CD14-positive monocyte (primary cell): ENCODE measurements around the gene PCSK4. TPM values are rescaled to one million over a fixed set of nuclear protein-coding genes. Genes with fewer than 3 reads are reported as not detected.

ENCODE experiments used
- DNase-seq, 3 donors: peaks; one replicate each; pipeline ENCODE4 v3.0.0-alpha.2; 2011 to 2022
- H2AFZ ChIP-seq: 2 replicates; pipeline ENCODE4 v1.6.0; 2012; ENCODE audit warnings: mild to moderate bottlenecking, low read depth, low read length, inconsistent platforms; ENCODE audit not compliant: insufficient read depth, poor library complexity, severe bottlenecking
- H3K27ac ChIP-seq, 2 donors: 1 replicate in 1 of 2; 2 replicates in 1 of 2; pipeline ENCODE4 v1.5.1; 2012 to 2013; ENCODE audit warnings: low read length in 2 of 2, control low read depth in 1 of 2, inconsistent platforms in 1 of 2, low read depth in 1 of 2, mild to moderate bottlenecking in 1 of 2
- H3K27me3 ChIP-seq, 2 donors: one replicate each; pipeline versions ENCODE4 v1.6.0 to v1.6.1; 2011 to 2013; ENCODE audit warnings: low read length in 2 of 2; ENCODE audit not compliant: control insufficient read depth in 2 of 2, insufficient read depth in 2 of 2
- H3K36me3 ChIP-seq, 2 donors: replicated peaks in 1 of 2; 1 replicate in 1 of 2; 2 replicates in 1 of 2; pipeline versions ENCODE4 v1.5.1 to v1.6.1; 2012 to 2013; ENCODE audit warnings: low read length in 2 of 2, control low read depth in 1 of 2, inconsistent platforms in 1 of 2, mild to moderate bottlenecking in 1 of 2; ENCODE audit not compliant: insufficient read depth in 2 of 2, control insufficient read depth in 1 of 2
- H3K4me1 ChIP-seq, 2 donors: 1 replicate in 1 of 2; 2 replicates in 1 of 2; pipeline versions ENCODE4 v1.5.1 to v1.6.1; 2012 to 2013; ENCODE audit warnings: low read length in 2 of 2, control low read depth in 1 of 2, inconsistent platforms in 1 of 2, mild to moderate bottlenecking in 1 of 2, moderate library complexity in 1 of 2; ENCODE audit not compliant: insufficient read depth in 2 of 2, control insufficient read depth in 1 of 2
- H3K4me2 ChIP-seq: replicated peaks from 2 replicates; pipeline ENCODE3; 2012; ENCODE audit warnings: low read length, moderate library complexity, mild to moderate bottlenecking; ENCODE audit not compliant: poor library complexity, severe bottlenecking; ENCODE audit errors: extremely low read depth
- H3K4me3 ChIP-seq, 3 experiments: fragments of 200-600 bp in 1 of 3; sonication (generic) in 1 of 3; replicated peaks in 1 of 3; 1 replicate in 2 of 3; 2 replicates in 1 of 3; pipeline ENCODE4 v1.5.1; 2011 to 2013; ENCODE audit warnings: low read length in 3 of 3, mild to moderate bottlenecking in 3 of 3, control low read depth in 2 of 3, low read depth in 2 of 3, inconsistent platforms in 1 of 3, moderate library complexity in 1 of 3
- H3K79me2 ChIP-seq: 2 replicates; pipeline ENCODE4 v1.6.0; 2012; ENCODE audit warnings: mild to moderate bottlenecking, control low read depth, inconsistent platforms, low read length, moderate library complexity; ENCODE audit not compliant: insufficient read depth
- H3K9ac ChIP-seq: 2 replicates; pipeline ENCODE4 v1.6.0; 2017; ENCODE audit warnings: low read length, mild to moderate bottlenecking; ENCODE audit not compliant: insufficient read depth, poor library complexity, severe bottlenecking
- H3K9me3 ChIP-seq, 2 donors: replicated peaks in 1 of 2; 1 replicate in 1 of 2; 2 replicates in 1 of 2; pipeline versions ENCODE4 v1.5.1 to v1.6.1; 2012 to 2013; ENCODE audit warnings: low read length in 2 of 2, control low read depth in 1 of 2; ENCODE audit not compliant: control insufficient read depth in 1 of 2, insufficient read depth in 1 of 2
- H4K20me1 ChIP-seq: 2 replicates; pipeline ENCODE4 v1.6.0; 2012; ENCODE audit warnings: mild to moderate bottlenecking, low read length, control low read depth, moderate library complexity; ENCODE audit not compliant: insufficient read depth
- H3K27ac Mint-ChIP-seq, 7 donors: one replicate each; pipeline ENCODE4 v1.8.0; 2020; ENCODE audit warnings: mild to moderate bottlenecking in 7 of 7, mixed read lengths in 7 of 7, moderate library complexity in 6 of 7, inconsistent platforms in 2 of 7
- H3K27me3 Mint-ChIP-seq, 3 donors: one replicate each; pipeline ENCODE4 v1.8.0; 2021 to 2022; ENCODE audit warnings: low read depth in 3 of 3, mild to moderate bottlenecking in 3 of 3, mixed read lengths in 3 of 3, moderate library complexity in 3 of 3, inconsistent platforms in 1 of 3
- H3K36me3 Mint-ChIP-seq, 2 donors: one replicate each; pipeline ENCODE4 v1.8.0; 2020; ENCODE audit warnings: mixed read lengths in 2 of 2, inconsistent platforms in 1 of 2, mild to moderate bottlenecking in 1 of 2
- H3K4me1 Mint-ChIP-seq: one replicate; pipeline ENCODE4 v1.8.0; 2020; ENCODE audit warnings: mild to moderate bottlenecking, mixed read lengths
- H3K4me3 Mint-ChIP-seq, 2 donors: one replicate each; pipeline ENCODE4 v1.8.0; 2020; ENCODE audit warnings: mild to moderate bottlenecking in 2 of 2, mixed read lengths in 2 of 2, moderate library complexity in 1 of 2
- H3K9me3 Mint-ChIP-seq, 7 donors: one replicate each; pipeline ENCODE4 v1.8.0; 2020 to 2022; ENCODE audit warnings: mixed read lengths in 7 of 7, mild to moderate bottlenecking in 6 of 7, moderate library complexity in 6 of 7, inconsistent platforms in 2 of 7
- CTCF ChIP-seq: fragments of 200-600 bp; IDR thresholded peaks from one replicate; pipeline ENCODE4 v1.8.0; 2022; ENCODE audit warnings: antibody characterized with exemption, mild to moderate bottlenecking
- WGBS: methylation state at CpG from one replicate; pipeline ENCODE4 v1.1.5; 2013; ENCODE audit warnings: missing lambda C conversion rate; ENCODE audit not compliant: insufficient coverage; 5-methylcytosine and 5-hydroxymethylcytosine counted together
- intact Hi-C, 2 donors: fragments of 100-400 bp; cut with micrococcal nuclease; formaldehyde crosslinking; loops; one replicate each; pipeline versions ENCODE4 v1.15.0 to v1.15.1; 2023
- polyA plus RNA-seq, 3 donors: library from polyadenylated mRNA; depleted of rRNA in 1 of 3; unstranded in 2 of 3; stranded (reverse) in 1 of 3; fragments of 300-500 nt in 2 of 3; fragments of >200 nt in 1 of 3; fragmentation: Illumina TruSeq in 2 of 3; gene quantifications; 1 replicate in 2 of 3; 2 replicates in 1 of 3; pipeline ENCODE4 v1.2.3, GENCODE V29; 2012 to 2021

Gene PCSK4
- polyA plus RNA-seq, 3 donors: 0.34 to 1.0 TPM; not detected in 1

DNA sequence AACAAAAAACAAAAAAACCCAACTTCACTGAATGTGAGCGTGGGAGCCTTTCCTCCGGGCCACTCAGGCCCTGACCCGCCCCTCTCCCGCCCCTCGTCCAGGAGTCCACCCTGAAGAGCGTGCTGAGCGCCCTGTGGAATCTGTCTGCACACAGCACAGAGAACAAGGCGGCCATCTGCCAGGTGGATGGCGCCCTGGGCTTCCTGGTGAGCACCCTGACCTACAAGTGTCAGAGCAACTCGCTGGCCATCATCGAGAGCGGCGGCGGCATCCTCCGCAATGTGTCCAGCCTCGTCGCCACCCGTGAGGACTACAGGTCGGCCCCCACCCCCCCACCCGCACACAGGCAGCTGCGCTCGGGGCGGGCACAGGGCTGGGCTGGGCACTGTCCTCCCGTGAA lies 28.3 kb downstream of the PCSK4 start:
- Mint-ChIP-seq H3K27ac (no peak overlapping the region), H3K36me3 (peaks cover 6 to 14% of the 10 kb centered on the region in 2 donors), H3K4me3 (no peak overlapping the region), H3K9me3 (peaks cover 0 to 6% (median 3%) of the 10 kb centered on the region in 7 donors), H3K4me1 (peaks cover 11% of the 10 kb centered on the region), H3K27me3 (peaks cover 38 to 57% (median 55%) of the 10 kb centered on the region in 3 donors)
- Histone ChIP-seq H3K9me3 (peaks cover 0 to 13% of the 10 kb centered on the region in 2 donors), H3K27me3 (peaks cover 25 to 35% of the 10 kb centered on the region in 2 donors), H3K4me1 (peaks cover 0 to 15% of the 10 kb centered on the region in 2 donors), H2AFZ (no peak overlapping the region), H3K4me3 (no peak overlapping the region), H3K4me2 (no peak overlapping the region), H3K36me3 (no peaks in the 10 kb centered on the region), H3K79me2 (no peaks in the 10 kb centered on the region), H3K27ac (no peak overlapping the region), H3K9ac (no peak overlapping the region), H4K20me1 (peaks cover 42% of the 10 kb centered on the region)
- 96% methylated on average over 9 of the region's 24 CpGs for WGBS
- DNase-seq: no peak
- TF ChIP-seq CTCF: no peak
- intact Hi-C loops: no loop called here

DNA sequence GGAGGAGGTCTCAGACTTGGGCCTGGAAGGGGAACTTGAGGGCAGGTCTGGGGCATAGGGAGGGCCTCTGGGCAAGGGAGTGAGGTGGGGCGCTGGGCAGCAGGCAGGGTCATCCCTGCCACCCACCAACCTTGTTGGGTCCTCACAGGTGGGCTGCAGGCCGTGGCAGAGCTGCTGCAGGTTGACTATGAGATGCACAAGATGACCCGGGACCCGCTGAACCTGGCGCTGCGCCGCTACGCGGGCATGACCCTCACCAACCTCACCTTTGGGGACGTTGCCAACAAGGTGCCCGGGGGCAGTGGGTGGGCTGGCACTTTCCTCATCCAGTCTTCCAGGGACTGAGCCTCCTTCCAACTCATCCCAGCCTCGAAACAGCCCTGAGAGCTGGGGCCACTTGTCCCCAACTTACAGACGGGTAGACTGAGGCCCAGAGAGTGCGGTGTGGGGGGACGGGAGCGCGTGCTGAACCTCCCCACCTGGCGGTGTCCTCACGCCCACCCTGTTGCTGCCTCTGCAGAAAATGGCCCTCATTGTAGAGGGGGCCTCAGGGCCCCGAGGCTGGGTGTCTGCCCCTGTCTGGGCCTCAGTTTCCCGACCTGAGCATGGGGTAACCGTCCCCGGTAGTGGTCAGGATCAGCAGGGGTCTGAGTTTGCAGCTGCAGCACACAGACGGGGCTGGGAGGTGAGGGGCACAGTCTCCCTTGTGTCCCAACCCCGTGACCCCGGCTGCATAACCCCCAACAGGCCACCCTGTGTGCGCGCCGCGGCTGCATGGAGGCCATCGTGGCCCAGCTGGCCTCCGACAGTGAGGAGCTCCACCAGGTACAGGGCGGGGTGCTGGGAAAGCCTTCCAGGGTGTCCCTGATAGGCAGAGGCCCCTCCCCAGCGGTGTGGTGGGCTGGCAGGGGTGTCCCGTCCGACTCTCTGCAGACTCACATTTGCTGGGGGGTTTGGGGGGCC lies 29.8 kb downstream of the PCSK4 start:
- Mint-ChIP-seq H3K27ac (no peak overlapping the region), H3K4me1 (peaks cover 16% of the 10 kb centered on the region), H3K9me3 (peaks cover 6 to 11% (median 9%) of the 10 kb centered on the region in 7 donors), H3K4me3 (no peak overlapping the region), H3K27me3 (peaks cover 42 to 62% (median 57%) of the 10 kb centered on the region in 3 donors), H3K36me3 (peaks cover 10 to 19% of the 10 kb centered on the region in 2 donors)
- H3K27ac ChIP-seq: no peak overlapping the region
- TF ChIP-seq CTCF: no peak
- no peak for DNase-seq
- no peak overlapping the region for H3K9ac ChIP-seq
- H2AFZ ChIP-seq: no peak overlapping the region
- H3K27me3 ChIP-seq: peaks cover 22 to 40% of the 10 kb centered on the region in 2 donors
- H3K4me3 ChIP-seq: no peak overlapping the region
- H3K9me3 ChIP-seq: peaks cover 6 to 19% of the 10 kb centered on the region in 2 donors
- peaks cover 10 to 17% of the 10 kb centered on the region in 2 donors for H3K4me1 ChIP-seq
- no peak overlapping the region for H3K4me2 ChIP-seq
- H3K36me3 ChIP-seq: no peaks in the 10 kb centered on the region
- 96% methylated on average over 33 of the region's 36 CpGs for WGBS
- H4K20me1 ChIP-seq: peaks cover 26% of the 10 kb centered on the region
- no peaks in the 10 kb centered on the region for H3K79me2 ChIP-seq
- intact Hi-C loops: no loop called here
